Endometrium (tissue), 2 donors: ENCODE data around the gene C11orf71.

Source experiments
- FAIRE-seq: peaks from 2 replicates; lab custom pipeline; 2012; peaks lifted over from hg19 to GRCh38; lab: Jason Lieb, UNC
- donor health status: control.
- donor health status: control.

The C11orf71 gene

DNA sequence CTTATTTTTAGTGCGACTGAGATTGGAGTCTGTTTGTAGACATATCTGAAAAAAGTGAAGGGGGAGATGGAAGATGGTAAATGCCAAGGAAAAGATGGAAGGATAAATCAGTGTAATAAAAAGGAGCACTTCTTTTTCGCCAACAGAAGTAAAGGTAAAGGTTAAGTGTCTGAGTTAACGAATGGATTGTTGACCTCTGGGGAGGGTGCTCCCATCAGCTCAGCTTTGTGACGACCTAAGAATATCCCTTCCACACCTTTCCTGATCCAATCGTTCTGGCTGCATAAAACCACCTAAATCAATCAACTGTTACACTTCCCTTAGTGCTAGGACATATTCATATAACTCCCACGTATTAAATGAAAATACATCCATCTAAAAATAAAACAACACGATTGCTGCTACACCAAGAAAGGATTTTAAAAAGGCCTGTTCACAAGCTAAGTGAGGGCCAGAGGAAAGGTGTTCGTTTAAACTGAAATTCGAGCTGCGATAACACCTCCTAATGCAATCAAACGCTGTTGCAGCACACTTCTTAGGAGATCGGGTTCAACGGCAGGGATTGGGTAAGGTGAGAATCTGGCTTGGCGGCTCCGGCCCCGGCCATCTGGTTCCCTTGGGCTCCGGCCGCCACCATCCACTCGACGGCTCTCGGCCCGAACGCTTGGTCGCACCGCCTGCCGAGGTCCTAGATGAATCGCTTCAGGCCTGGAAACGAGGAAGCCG is 658 bp downstream of the C11orf71 start:
- no peak for FAIRE-seq

DNA sequence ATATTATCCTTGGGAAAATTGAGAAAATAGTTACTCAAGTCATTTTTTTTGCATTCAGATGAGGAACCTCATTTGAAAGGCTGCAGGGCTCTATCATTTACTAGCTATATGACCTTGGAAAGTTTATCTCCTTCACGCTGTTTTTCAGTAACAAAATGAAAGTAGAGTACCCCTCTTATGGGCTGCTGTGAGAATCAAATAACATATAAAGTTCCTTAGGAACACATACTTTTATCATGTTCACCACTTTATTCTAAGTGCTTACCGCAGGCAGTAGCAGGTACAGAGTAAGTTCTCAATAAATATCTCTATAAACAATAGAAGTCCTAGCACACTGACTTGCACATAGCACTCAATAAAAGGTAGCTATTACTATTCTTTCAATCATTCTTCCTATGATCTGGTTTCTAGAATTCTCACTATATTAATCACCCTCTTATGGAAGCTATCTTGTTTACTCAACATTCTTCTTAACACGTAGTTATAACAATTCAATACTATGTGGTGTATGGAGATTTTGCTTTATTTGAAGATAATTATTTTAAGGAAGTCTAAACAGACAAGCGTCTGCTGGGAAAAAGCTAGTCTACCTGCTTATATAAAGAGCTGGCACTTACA is 1.9 kb downstream of the C11orf71 start:
- no peak for FAIRE-seq

GRCh38 chr11:114397349-114397982 is 2.8 kb downstream of the C11orf71 start:
- FAIRE-seq: no peak

- no peak for FAIRE-seq
Observed at GRCh38 chr11:114396916-114397315, 3.4 kb downstream of the C11orf71 start.

DNA sequence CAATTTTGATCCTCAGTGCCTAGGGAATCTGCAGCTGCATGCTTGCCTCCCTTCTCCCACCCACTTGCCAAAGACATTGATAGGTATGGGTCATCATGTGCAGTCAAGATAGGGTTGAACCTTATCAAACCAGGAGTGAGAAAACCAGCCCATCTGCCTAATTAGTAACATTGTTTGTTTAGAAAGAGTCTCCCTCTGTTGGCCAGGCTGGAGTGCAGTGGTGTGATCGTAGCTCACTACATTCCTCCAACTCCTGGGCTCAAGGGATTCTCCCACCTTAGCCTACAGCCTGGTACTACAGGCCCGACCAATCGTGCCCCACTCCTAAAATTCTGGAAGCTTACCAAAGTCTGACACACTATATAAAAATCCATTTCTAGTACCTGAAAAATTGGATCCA is 4.6 kb downstream of the C11orf71 start:
- no peak for FAIRE-seq

- no peak for FAIRE-seq
Observed at GRCh38 chr11:114392735-114393667, 7.3 kb downstream of the C11orf71 start.

DNA sequence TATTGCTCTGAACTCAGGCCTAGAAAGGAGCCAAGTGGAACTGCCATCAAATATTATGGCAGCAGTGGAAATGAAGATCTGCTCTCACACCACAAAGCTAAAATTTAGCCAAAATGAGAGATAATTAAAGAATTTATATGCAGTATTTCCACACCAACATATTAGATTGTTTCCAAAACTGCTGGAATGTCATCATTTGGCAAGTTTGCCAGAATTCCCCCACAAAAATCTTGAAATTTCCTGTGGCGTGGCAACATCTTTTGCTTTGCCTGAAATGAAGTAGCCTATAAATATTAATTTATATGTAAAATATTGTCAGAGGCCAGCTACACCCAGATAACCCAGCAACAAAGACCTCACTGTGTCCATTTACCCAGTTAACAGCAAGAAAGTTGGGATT is 13.8 kb downstream of the C11orf71 start:
- no peak for FAIRE-seq

DNA sequence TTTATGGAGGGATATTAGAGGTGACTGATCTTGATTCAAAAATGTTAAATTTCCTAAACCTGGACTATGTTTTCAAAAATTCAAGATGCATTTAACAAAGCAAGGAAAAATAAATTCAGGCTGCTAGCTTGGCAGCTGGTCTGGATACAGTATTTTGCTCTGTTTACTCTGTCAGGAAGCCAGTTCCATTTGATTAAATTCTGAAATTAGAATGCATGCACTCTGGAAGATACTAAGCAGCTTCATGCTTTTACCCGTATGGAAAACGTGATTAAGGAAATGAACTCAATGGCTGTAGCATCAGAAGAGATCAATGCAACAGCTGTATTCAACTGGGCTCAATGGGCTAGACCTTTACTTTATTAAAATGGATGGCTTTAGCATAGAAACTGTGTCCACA is 14.2 kb downstream of the C11orf71 start:
- FAIRE-seq: no peak

DNA sequence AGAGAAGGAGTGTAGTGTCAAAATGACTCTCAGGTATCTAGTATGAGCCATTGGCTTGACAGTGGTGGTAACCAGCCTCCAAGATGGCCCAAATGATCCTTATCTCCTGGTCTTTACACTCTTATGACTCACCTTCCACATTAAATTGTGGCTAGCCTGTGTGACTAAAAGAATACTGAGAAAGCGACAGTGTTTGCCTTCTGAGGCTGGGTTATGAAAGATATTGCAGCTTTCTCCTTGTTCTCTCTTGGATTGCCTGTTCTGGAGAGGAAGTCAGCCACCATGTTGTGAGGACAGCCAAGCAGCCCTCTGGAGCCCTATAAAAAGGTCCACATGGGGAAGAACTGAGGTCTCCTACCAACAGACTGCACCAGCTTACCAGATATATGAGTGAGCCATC is 15.8 kb downstream of the C11orf71 start:
- FAIRE-seq: no peak

DNA sequence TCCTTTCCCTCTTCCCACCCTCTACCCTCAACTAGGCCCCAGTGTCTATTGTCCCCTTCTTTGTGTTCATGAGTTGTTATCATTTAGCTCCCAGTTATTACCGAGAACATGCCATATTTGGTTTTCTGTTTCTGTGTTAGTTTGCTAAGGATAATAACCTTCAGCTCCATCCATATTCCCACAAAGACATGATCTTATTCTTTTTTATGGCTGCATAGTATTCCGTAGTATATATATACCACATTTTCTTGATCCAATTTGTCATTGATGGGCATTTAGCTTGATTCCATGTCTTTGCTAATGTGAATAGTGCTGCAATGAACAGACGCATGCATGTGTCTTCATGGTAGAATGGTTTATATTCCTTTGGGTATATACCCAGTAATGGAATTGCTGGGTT is 17.8 kb downstream of the C11orf71 start:
- FAIRE-seq: no peak

DNA sequence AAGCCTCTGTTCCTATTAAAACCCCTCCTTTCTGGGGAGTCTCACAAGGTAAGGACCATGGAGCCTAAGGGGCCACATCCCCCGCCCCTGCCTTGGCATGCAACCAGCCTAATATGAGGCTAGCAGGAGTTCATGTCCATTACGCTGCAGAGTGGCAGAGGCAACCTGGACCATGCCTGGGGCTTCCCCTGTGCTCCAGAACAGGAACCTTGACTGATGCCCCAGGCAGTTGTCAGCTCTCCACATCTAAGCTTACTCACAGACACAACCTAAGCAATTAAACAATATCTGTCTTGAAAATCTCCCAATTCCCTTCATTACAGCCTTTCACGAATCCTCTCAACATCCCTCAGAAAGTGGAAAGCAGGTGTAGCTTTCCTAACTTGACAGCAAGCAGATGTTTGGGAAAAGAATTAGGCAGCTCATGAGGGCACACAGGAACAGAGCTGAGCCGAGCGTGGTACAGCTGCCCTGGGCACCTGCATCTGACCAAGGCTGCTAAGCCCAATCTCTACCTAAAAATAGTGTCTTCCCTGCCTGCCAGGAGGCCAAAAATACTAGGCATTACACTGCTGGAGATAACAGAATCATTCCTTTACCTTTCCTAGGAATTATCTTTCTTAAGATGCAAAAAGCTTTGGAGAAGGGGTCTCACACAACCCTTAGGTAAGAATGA is 20.8 kb downstream of the C11orf71 start:
- FAIRE-seq: no peak

DNA sequence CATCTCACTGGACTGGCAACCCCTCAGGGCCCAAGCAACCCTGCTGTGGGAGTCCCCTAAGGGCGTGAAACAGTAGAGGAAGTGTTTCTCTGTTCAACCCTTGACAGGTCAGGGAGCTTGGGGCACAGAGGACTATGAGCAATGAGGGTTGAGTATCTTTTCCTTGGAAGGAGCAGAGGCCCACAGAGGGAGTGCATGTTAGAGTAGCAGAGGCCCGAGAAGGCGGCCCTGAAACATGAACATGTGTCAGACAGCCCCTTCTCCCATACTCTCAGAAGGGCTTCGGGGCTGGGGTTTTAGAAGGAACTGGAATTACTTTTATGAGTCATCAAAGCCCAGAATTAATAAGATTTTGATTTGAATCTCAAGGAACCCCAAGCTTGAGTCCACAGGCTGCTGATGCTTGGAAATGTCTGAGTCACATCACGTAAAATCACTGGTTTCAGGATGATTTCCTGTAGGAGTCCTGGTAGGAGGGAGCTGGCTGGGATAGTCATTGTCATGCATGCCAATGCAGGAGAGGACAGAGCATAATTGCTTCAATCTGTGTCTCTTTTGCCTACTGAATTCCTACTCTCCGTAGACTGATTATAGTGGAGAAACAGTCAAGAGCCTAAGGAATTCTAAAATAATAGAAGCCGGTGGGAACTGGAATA is 22.6 kb downstream of the C11orf71 start:
- no peak for FAIRE-seq

DNA sequence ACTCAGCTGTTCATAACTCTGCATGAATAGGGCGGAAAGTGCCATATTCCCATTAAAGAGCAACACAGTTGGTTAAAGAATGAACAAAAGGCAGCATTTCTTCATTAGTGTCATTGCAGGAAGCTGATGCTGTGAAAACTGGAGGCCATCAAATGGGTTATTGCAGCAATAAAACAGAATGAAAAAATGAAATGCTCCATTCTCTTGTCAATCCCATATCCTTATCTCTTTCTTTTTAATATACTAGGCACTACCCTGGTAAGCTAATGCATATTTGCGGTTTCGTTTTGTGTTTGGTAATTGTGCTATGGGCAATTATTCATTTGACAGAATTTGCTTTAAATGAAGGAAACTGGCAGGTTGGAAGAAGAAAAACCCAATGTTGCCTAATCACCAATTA is 25.3 kb downstream of the C11orf71 start:
- FAIRE-seq: no peak

DNA sequence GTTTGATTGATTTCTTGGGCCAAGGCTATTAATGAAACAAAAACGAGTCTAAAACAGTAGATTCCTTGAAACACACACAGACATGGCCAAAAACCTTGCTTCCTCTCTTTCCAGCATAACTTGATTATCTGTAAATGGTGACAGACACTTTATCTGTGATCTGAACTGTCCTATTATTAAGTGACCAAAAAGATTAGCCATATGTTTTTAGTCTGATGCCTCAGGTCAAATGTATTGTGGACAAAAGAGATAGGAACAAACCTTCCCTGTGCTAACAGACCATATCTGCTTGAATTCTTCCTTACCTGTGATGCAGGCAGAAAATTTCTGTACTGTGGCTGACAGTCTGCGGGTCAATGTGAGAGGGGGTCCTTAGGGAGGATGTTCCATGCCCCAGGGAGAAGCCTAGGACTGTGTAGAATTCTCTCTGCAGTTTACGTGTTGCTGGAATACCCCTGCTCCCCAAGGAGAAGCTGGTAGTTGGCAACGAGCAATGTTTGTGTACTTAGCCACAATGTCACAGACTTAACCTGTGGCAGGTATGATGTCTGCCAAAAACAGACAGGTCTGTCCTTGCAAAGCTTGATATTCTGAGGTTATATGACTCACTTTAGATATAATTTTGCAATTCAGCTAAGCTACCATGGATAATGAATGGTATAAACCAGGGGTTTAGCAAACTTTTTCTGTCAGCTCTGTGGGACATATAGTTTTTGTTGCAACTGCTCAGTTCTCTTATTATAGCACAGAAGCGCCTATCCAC is 31.2 kb downstream of the C11orf71 start:
- FAIRE-seq: no peak

GRCh38 chr11:114367244-114367957 is 32.9 kb downstream of the C11orf71 start:
- no peak for FAIRE-seq

DNA sequence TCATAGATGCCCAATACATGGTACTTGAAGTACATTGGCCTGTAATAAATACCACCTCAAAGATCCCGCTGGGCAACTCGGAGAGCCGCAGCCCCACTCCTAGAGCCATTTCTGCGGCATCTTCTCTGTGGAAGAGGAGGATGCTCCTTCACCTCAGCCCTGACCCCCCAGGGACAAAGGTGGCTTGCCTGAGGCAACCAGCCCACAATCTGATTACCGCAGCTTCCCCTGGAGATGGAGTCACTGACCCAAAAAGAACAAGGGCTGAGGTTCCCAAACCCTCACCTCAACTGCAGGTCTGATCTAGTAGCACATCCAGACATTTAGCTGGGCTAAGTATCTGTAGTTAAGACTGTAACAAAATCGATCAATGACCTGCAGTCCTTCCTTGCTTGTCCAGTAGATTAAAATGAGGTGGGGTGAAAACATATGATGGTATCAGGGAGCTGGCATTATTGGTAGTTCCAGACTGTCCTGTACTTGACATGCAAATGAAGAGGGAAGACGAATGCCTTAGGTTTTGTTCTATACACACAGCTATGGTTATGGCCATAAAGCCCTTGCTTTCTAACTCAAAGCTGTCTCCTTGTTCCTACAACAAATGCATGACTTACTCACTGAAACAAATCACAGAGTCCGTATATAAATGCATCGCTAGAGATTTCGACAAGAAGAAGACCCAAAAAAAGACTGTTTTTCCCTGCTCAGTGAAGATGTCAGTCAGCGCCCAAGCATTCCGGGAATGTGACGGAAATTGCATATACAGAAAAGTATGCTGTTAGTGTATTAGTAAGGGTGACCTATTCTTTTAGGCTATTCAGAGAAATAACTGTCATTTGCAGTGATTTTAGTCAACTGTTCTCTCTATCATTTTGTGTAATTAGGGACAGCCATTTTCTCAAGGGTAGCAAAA is 33.7 kb downstream of the C11orf71 start:
- no peak for FAIRE-seq

DNA sequence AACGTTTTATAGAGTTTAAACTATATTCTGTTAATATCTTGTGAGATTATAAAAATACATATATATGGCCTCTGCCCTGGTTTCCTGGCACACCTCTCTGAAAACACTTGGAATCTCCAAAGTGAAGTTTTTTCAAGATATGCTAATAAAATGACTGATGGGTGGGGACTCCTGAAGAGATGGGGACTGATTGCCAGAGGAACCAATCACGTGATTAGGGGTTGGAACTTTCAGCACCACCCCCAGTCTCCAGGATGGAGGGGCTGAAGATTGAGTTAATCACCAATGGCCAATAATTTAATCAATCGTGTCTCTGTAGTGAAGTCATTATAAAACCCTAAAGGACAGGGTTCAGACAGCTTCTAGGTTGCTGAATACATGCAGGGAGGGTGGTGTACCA is 37.4 kb downstream of the C11orf71 start:
- no peak for FAIRE-seq

GRCh38 chr11:114362326-114362725 is 38.0 kb downstream of the C11orf71 start:
- FAIRE-seq: no peak

DNA sequence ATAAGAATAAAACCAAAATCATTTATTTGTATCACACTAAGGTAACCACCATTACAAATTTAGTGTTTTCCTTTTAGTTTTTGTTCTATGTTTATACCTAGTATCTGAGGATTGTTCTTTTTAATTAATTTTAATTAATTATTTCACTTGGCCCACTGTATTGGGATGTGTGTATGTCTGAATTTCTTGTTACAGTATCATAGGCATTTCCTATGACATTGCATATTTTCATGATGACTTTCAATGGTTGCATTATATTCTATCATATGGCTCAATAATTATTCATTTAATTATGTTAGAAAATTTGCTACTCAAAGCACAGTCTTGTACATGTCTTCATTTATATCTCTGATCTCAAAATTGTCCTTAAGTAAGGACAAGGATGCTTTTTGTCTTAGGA is 41.0 kb downstream of the C11orf71 start:
- peak; percentile 43 for FAIRE-seq
